ENCODE data around the gene HDAC9. TPM values are rescaled to one million over a fixed set of nuclear protein-coding genes. Genes with fewer than 3 reads are reported as not detected.

The HDAC9 gene
- polyA plus RNA-seq, 4 donors = 8.4 to 15.8 (median 10.7) TPM

DNA sequence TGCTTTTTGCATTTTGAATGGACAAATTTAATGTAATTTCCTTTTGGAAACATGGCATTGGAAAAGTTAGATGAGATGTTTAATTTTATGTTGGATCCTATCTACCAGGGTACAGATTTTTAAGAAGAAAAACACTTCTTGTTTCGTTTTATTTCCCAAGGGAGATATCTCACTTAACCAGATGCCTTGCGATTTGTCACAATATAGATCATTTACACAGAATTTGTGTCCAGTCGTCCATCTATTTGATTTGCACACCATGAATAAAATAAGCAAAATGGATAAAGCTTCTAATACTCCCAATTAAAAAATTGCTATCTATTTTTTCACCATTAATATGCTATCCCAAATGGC lies 25.7 kb downstream of the HDAC9 start:
- no peak for DNase-seq (ENCODE audit: low read depth in 4 of 4, low spot score in 3 of 4)

DNA sequence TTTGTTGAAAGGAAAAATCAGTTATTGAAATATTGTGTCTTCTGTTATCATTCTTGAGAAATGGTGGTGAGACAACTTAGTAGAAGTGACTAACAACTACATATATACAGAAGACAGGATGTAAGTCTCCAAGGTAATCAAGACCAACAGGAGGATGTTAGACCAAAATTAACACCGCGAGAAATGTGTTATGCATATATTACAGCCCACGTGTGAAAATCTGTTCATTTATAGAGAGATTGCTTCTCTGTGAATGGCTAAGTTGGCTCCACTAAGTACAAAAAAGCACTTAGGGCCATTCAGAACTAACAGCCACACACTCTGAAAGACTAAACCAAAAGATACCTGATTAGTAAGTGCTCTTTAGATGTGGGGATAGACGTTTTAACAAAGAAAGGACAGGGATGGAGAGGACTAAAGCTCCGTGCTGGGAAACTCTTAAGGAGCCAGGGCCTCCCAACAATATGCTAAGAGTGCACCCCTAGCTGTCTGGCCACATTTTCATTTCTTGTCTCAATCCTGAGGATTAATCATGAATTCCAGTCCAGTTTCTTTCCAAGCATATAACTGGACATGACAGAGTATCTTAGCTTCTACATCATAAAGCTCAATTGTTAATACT lies 26.5 kb downstream of the HDAC9 start:
- no peak for DNase-seq (ENCODE audit: low read depth in 4 of 4, low spot score in 3 of 4)

DNA sequence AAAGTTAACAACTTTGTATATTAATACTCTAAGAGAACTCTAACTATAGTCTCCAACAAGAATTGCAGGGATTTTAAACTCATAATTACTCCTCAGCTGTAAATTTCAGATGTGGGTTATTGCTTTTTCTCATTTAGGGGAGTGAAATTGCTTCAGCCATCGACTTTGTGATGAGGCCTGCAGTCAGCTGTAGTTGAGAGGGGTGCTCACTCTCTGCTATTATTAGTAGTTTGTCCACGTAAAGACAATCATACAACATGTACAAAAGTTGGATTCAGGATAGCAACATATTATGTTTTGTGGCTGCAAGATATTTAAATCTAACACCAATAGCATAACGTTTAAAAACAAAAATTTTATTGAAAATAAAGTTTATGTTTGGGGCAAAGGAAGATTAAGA lies 28.7 kb downstream of the HDAC9 start:
- no peak for DNase-seq (ENCODE audit: low read depth in 4 of 4, low spot score in 3 of 4)

DNA sequence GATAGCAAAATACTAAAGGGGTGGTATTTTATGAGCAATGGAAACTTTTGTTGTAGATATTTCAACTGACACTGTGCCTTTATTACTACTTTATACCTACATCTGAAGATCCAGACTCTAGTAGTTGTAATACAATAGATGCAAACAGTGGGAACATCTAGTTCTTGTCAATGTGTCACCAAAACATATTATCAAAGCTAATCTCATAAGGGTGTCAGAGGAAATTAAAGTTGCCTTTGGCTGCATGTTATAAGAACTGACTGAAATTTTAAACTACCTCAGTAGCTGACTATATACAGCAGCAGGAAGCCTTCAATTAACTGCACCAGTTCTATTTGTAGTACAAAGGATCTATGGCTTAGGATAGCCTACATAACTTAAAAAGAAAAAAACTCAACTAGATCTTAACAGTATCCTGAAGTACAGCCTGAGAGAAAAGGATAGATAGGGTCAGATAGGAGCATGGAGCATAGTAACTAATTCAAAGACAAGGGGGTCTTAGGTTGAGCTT lies 30.9 kb downstream of the HDAC9 start:
- no peak for DNase-seq (ENCODE audit: low read depth in 4 of 4, low spot score in 3 of 4)

DNA sequence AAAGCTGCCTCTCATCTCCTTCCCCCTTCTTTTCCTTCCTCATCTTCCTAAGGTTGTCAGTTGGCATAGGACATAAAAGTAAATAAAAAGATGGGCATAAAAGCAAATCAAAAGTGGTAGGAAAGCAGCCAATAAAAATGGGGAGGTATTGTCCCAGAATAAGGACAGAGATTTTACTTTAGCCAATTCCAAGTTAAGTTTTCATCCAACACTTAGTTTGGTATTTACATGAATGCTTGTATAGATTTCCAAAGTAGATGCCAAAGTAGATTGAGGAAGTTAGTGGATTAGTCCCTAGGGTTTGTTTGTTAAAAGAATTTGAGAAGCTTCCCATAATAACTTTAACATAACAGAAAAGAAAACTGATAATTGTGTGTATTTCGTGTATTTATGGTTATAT lies 33.7 kb downstream of the HDAC9 start:
- no peak for DNase-seq (ENCODE audit: low read depth in 4 of 4, low spot score in 3 of 4)

DNA sequence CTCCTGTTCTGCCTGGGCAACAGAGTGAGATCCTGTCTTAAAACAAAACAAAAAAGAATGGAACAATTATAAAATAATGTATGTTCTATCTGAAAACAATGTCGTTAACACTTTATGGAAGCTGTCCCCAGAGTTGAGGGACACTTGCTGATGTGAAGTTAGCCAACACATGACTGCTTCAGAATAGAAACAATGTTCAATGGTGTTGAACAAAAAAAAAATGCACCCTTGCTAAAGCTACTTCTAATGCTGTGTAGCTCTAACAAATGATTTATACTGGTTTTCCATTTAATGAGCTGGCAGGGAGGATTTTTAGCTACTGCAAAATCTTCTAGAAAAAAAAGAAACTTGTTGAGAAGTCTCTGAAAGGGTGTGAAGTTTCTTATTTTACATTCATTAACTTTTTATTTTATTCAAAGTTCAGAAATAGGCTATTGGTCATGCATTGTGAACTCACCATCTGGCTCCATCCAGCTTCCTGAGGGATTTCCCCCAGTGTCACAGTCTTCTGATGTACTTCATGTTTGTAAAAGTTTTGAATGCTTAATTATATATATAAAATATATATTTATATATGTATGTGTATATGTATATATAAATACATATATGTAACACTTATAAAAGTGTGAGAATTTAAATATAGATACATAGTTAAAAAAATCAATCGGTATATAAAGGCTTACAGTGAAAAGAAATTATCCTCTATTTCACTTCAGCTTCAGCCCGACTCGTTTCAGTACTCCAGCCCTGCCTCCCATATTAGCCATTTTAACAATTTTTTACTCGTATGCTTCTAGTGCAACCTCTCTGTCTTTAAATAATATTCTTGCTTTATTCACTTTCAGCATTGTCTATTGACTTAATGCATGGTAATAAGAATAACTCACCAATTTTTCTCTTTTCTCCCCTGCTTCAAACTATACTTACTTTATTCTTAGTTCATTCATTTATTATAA lies 35.0 kb downstream of the HDAC9 start:
- DNase-seq (ENCODE audit: low read depth in 4 of 4, low spot score in 3 of 4) = no peak

DNA sequence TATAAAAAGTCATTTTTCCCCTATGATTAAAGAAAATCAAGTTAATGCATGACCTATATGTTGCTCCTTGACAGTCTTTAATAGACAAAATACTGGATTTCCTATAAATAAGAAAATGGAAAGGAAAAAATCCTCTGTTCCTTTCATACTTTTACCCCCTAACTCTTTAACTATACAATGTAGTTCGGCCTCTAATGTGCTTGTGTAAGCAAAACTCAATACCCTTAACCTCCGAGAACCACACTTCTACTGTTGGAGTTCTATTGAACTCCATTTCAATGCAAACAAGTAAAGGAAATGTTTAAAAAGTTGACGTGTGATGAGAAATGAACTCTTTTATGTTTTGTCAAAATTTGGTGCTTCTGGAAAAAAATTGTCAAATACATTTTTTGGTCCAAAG lies 36.0 kb downstream of the HDAC9 start:
- no peak for DNase-seq (ENCODE audit: low read depth in 4 of 4, low spot score in 3 of 4)

DNA sequence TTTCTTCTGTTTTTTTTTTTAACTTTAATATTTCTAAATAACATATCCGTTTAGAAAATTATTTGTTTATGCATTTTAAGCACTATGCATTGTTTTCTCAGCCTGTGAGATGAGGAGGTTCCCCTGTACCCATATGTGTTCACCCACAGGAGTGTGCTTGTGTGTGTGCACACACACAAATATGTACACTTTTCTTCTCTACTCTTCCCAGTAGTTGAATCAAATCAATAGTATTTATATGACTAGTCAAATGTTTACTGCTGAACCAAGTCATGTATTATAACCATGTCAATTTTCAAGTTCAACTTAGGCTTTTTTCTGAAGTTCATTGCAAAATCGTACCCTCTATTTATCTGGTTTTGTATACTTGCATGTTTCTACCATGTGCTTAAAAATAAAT lies 37.3 kb downstream of the HDAC9 start:
- DNase-seq (ENCODE audit: low read depth in 4 of 4, low spot score in 3 of 4) = no peak

DNA sequence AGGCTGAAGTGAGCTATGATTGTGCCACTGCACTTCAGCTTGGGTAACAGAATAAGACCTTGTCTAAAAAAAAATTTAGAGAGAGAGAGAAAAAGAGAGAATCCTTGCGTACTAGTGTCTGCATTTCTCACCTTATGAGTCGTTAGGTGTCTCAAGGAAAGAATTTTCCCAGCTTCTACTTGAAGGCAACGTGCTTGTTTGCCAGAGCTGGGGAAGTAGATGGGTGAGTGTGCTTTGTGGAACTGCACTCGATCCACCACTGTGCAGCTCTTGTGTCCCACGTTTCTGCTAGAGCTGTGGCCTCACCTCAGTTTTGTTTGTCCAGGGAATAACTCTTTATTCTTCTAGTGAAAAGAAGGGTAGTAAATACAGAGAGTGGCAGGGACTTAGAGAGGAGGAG lies 38.9 kb downstream of the HDAC9 start:
- no peak for DNase-seq (ENCODE audit: low read depth in 4 of 4, low spot score in 3 of 4)

DNA sequence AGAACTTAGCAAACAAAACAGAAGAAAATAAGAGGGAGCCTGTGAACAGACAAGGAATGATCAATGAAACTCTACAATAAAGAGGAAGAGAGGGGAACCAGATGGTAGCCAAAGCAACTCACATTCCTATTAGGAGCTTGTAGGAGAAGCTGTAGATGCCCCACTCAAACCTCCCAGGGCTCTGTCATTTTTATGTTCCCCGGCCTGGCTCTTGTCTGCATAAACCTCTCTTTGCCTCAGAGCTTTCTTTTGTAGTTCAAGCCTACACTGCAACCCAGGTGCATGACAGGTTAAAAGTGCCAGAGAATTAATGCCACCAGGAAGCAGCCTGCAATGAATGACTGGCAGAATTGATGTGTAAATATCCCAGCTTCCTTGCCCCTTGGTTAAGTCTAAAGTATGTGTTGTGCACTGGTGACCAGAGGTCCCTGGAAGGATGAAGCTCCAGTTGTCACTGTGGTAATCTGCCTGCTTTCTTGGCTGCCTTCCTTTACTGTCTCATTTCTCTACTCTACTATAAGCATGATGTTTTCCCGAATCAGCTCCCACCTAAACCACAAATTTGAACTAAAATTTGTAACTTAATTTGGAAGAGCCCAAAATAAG lies 40.4 kb downstream of the HDAC9 start:
- no peak for DNase-seq (ENCODE audit: low read depth in 4 of 4, low spot score in 3 of 4)

DNA sequence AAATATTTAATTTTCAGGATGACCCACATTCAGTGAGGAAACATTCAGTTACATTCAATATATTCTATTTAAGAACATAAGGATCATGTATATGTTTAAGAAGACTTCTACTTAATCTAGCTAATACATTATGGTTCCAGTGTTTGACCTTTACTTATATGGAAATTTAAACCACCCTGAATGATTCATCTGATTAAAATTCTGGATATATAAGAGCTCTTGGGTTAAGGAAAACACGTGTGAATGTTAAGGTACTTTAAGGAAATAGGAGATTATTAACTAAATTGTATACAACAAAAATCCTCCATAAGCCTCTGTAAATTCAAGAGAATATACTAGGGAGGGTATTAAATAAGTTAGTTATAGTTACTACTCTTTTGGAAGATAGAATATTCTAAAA lies 40.9 kb downstream of the HDAC9 start:
- DNase-seq (ENCODE audit: low read depth in 4 of 4, low spot score in 3 of 4) = no peak

DNA sequence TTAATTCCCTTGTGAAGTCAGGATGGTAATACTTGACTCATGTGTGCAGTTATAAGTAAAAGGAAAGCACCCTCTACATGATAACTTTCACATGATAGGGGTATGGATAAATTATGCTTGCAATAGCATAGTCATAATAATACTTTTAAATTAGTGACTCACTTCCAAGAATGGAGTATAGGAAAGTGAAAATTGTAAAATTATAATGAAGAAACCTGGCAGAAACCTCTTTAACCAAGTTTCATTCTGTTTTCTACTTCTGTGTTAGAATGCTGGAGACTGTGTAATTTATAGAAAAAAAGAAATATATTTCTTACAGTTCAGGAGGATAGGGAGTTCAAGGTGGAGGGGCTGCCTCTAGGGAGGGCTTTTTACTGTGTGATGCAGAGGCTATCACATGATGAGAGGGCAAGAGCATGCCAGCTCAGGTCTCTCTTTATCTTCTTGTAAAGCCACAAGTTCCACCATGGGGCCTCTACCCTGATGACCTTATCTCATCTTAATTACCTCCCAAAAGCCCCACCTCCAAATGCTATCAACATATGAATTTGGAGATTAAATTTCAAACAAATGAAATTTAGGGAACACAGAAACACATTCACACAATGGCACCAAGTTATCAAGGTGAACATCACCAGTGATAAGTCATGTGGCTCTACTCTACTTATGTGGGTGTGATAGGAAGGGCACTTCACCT lies 43.2 kb downstream of the HDAC9 start:
- DNase-seq (ENCODE audit: low read depth in 4 of 4, low spot score in 3 of 4) = no peak

DNA sequence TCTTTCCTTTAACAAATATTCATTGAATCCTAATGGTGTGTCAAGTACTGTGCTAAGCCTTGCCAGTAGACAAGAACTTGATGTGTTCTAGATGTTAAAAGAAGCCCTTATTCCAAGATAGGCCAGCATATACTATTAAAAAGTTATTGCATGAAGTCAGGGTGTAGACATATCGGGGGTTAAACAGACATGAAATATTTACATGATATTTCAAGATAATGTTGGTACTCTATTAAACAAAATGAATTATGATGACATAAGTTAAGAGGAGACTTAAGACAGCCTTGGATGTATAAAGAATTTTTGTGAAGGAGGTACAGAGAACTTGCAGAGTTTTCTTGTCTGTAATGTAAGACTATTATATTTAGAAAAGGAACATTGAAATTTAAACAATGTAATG lies 44.8 kb downstream of the HDAC9 start:
- no peak for DNase-seq (ENCODE audit: low read depth in 4 of 4, low spot score in 3 of 4)

DNA sequence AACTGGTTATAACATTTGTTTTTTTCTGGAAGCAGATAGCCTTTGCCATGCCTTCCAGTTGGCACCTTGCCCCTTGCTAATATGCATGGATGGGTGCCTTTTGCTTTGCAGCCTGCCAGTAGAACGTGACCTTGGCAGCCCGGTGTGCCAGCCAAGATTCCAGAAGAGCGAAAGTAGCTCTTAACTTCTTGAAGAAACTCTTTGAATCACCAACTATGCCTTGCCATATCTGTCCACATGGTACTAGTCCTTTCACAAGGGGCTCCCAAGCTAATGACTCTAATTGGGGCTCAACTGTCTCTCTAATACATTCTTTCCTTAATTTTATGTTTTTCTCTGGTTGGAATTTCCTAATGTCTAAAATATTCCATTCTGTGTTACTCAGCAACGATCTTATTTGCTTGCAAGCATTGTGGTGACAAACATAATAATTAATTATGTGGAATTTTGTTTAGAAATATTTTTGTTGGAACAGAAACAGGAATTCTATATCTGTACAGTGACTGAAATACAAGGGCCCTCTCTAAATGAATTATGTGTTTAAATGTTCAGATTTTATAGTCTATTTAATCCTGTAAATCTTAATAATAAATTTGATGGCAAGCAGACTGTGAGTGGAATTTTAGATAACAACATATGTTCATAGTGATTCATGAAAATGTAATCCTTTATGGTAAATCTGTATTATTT lies 45.8 kb downstream of the HDAC9 start:
- peak in 3 of 4 donors; percentile 36 to 52 (median 38) for DNase-seq (ENCODE audit: low read depth in 4 of 4, low spot score in 3 of 4)

DNA sequence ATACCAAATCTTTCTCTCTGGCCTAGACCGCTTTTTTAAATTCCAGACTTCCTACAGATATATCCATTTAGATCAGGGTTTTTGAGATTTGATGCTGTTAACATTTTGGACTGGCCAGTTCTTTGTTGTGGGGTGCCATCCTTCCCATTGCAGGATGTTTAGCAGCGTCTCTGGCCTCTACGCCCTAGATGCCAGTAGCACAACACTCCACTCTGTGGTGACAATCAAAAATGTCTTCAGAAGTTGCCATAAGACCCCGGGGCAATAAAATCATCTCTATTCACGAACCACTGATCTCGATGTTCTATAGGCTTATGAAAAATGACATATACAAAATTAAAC lies 46.3 kb downstream of the HDAC9 start:
- DNase-seq (ENCODE audit: low read depth in 4 of 4, low spot score in 3 of 4) = no peak

DNA sequence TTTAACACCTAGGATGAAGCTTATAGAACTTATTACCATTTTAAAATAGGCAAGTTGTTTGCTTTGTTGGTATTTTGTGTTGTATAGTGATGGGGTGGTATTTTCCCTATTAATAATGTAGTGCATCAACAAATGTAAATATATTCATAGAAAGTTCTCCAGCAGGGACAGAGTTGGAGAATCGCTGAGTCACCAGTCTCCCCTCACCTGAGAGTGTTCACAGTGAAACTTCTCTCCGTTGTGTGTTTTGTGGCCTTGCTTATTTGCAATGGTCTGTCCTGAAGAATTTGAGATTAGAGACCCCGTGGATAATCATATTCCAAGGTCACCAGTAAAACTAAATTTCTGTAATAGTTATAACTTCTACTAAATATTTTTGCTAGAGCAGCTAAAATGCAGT lies 51.0 kb downstream of the HDAC9 start:
- DNase-seq (ENCODE audit: low read depth in 4 of 4, low spot score in 3 of 4) = no peak

DNA sequence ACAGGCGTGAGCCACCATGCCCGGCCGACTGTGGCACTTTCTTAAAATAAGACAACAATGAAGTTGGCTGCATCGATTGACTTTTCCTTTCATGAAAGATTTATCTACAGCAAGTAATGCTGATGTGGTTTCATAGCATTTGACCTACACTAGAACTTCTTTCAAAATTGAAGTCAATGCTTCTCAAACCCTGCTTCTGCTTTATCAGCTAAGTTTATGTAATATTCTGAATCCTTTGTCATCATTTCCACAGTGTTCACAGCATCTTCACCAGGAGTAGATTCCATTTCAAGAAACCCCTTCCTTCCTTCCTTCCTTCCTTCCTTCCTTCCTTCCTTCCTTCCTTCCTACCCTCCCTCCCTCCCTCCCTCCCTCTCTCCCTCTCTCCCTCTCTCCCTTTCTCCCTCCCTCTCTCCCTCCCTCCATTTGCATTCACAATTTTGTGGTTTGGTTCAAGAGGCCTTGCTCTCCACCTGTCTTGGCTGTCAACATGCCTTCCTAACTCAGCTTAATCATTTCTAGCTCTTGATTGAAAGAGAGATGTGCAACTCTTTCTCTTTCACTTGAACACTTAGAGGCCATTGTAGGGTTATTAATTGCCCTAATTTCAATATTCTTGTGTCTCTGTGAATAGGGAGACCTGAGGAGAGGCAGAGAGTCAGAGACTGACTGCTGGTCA lies 52.1 kb downstream of the HDAC9 start:
- no peak for DNase-seq (ENCODE audit: low read depth in 4 of 4, low spot score in 3 of 4)

DNA sequence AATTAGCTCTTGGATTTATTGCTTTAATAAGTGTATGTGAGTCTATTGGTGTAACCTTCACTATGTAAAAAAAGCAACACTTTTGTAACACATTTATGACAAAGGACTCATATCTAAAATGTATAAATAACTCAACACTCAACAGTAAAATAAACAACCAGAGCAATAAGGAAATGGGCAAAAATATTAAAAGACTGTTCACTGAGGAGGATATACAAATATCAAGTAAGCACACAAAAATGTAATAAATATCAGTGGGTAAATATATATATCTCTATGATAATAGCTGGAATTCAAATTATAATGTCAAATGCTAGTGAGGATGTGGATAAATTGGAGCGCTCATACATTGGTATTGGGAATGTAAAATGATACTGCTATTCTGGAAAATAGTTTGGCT lies 53.0 kb downstream of the HDAC9 start:
- no peak for DNase-seq (ENCODE audit: low read depth in 4 of 4, low spot score in 3 of 4)

DNA sequence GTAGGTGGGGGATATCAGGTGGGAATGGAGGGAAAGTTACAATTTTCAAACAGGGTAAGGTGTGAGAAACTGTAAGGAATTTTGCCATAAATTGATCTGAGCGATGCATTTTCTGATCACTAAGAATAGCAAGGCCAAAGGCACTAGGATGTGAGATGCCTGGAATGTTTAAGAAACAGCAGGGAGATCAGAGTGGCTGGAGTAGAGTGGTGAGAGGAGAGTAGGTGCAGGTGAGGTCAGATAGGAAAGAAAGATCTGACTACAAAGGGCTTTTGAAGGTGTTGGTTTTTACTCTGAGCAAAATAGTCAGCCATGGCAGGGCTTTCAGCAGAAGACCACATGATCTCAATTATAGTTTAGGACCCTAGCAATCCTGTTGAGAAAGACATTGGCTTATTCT lies 55.0 kb downstream of the HDAC9 start:
- no peak for DNase-seq (ENCODE audit: low read depth in 4 of 4, low spot score in 3 of 4)

DNA sequence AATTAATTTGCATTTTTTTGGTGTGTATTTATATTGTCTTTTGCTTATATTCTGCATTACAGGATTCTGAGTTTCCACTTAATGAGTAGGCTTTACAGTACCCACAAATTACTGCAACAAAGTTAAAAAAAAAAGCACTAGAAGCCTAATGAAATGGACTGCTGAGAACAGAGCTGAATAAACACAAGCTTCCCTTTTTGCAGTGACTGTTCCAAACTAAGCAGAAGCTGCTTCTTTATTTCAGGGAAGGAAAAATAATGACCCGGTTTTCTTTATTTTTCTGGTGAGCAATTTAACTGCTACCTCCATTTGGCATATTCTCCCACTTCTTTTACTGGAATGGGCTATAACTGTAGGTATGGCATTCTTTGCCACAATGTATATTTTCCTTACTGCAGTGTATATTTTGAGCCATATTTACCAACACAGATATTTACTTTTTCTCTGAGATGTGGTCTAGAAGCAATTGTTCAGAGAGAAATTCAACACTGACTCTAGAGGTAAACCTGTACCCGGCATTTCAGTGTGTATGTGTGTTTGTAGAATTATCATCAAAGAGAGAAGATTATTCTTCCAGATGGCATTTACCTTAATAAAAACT lies 56.9 kb downstream of the HDAC9 start:
- DNase-seq (ENCODE audit: low read depth in 4 of 4, low spot score in 3 of 4) = no peak
